ENCODE results near the gene MZF1.

GRCh38 chr19:58579473-58580142, 6.5 kb upstream of the MZF1 start:
- no peak for TF ChIP-seq TSHZ2 (CRISPR knock-in tag; IDR thresholded peaks at IDR 0.05)
- no peak for TF ChIP-seq RARB (CRISPR knock-in tag; IDR thresholded peaks at IDR 0.05)
- no peak for TF ChIP-seq PPARA (CRISPR knock-in tag; IDR thresholded peaks at IDR 0.05; ENCODE audit: borderline replicate concordance)
- TF ChIP-seq ZFP30 (CRISPR knock-in tag; IDR thresholded peaks at IDR 0.05), result no peak
- TF ChIP-seq CREB5 (CRISPR knock-in tag; IDR thresholded peaks at IDR 0.05; ENCODE audit: low read depth), result no peak
- no peak for TF ChIP-seq ZFP3 (CRISPR knock-in tag; IDR thresholded peaks at IDR 0.05)
- TF ChIP-seq, protein P1, sequence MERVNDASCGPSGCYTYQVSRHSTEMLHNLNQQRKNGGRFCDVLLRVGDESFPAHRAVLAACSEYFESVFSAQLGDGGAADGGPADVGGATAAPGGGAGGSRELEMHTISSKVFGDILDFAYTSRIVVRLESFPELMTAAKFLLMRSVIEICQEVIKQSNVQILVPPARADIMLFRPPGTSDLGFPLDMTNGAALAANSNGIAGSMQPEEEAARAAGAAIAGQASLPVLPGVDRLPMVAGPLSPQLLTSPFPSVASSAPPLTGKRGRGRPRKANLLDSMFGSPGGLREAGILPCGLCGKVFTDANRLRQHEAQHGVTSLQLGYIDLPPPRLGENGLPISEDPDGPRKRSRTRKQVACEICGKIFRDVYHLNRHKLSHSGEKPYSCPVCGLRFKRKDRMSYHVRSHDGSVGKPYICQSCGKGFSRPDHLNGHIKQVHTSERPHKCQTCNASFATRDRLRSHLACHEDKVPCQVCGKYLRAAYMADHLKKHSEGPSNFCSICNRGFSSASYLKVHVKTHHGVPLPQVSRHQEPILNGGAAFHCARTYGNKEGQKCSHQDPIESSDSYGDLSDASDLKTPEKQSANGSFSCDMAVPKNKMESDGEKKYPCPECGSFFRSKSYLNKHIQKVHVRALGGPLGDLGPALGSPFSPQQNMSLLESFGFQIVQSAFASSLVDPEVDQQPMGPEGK (CRISPR knock-in tag; IDR thresholded peaks at IDR 0.05; ENCODE audit: borderline replicate concordance), result no peak
- no peak for TF ChIP-seq ISL1 (CRISPR knock-in tag; IDR thresholded peaks at IDR 0.05)
- TF ChIP-seq ESRRG (CRISPR knock-in tag; IDR thresholded peaks at IDR 0.05), result no peak
- TF ChIP-seq ZNF565 (CRISPR knock-in tag; conservative IDR thresholded peaks at IDR 0.05; ENCODE audit: low read depth), result no peak
- TF ChIP-seq GLIS3 (CRISPR knock-in tag; IDR thresholded peaks at IDR 0.05), result no peak

Measured in SK-N-SH treated with all-trans-retinoic acid at 6 μM for 48 hours (cell line).